Measurements from ENCODE around the gene NHEJ1. TPM values are rescaled to one million over a fixed set of nuclear protein-coding genes. Genes with fewer than 3 reads are reported as not detected.
A peak's percentile ranks its signal among the peaks of the same experiment; 100 is the strongest.

The NHEJ1 gene
- polyA plus RNA-seq, 1 experiment: 24.1 TPM

- POLR2A ChIA-PET: no interaction called here
- no peak for TF ChIP-seq CTCF (IDR thresholded peaks at IDR 0.05; ENCODE audit: insufficient read depth, low read depth, low read length)
- CTCF ChIA-PET: interaction anchor here (0.6 to 14.8 kb wide), 36 partner anchors 9 to 588 kb away, joined by 3 to 211 read pairs (median 4); partner anchors contain the start of genes ABCB6, DNAJB2, IHH and SLC23A3
These were observed 837 bp downstream of the NHEJ1 start for GRCh38 chr2:219159771-219160185.

GRCh38 chr2:219158586-219158985 is 2.0 kb downstream of the NHEJ1 start:
- ChIA-PET POLR2A (no interaction called here), CTCF (interaction anchor here (0.6 to 14.8 kb wide), 19 partner anchors 12 to 371 kb away, joined by 3 to 211 read pairs (median 5); partner anchors contain the start of genes IHH and SLC23A3)
- DNase-seq (ENCODE audit: low read depth): no peak
- Histone ChIP-seq H3K4me3 (ENCODE audit: low read depth, low read length) (no peak overlapping the region), H3K27me3 (ENCODE audit: control insufficient read depth, insufficient read depth, low read length) (no peaks in the 10 kb centered on the region), H3K36me3 (ENCODE audit: control insufficient read depth, insufficient read depth, low read length) (no peaks in the 10 kb centered on the region; the same call in 1 of the 2 replicates)
- no peak for TF ChIP-seq CTCF (IDR thresholded peaks at IDR 0.05; ENCODE audit: insufficient read depth, low read depth, low read length)

More at GRCh38 chr2:219159771-219160185, 837 bp downstream of the NHEJ1 start:
- Histone ChIP-seq H3K4me3 (ENCODE audit: low read depth, low read length) (peak overlapping the region; percentile 73), H3K36me3 (ENCODE audit: control insufficient read depth, insufficient read depth, low read length) (no peaks in the 10 kb centered on the region; the same call in 1 of the 2 replicates), H3K27me3 (ENCODE audit: control insufficient read depth, insufficient read depth, low read length) (no peaks in the 10 kb centered on the region)
- DNase-seq (ENCODE audit: low read depth): no peak

GRCh38 chr2:219158025-219158424 is 2.6 kb downstream of the NHEJ1 start:
- H3K36me3 ChIP-seq (ENCODE audit: control insufficient read depth, insufficient read depth, low read length): no peaks in the 10 kb centered on the region; the same call in 1 of the 2 replicates
- H3K27me3 ChIP-seq (ENCODE audit: control insufficient read depth, insufficient read depth, low read length): no peaks in the 10 kb centered on the region
- ChIA-PET CTCF (interaction anchor here (0.6 to 14.8 kb wide), 14 partner anchors 12 to 364 kb away, joined by 3 to 211 read pairs (median 10); partner anchors contain the start of genes IHH and SLC23A3), POLR2A (no interaction called here)
- TF ChIP-seq CTCF (IDR thresholded peaks at IDR 0.05; ENCODE audit: insufficient read depth, low read depth, low read length): no peak
- H3K4me3 ChIP-seq (ENCODE audit: low read depth, low read length): no peak overlapping the region
- DNase-seq (ENCODE audit: low read depth): no peak

- POLR2A ChIA-PET: no interaction called here
- CTCF ChIA-PET: interaction anchor here (0.7 to 14.8 kb wide), 12 partner anchors 11 to 177 kb away, joined by 3 to 211 read pairs (median 16); partner anchors contain the start of gene IHH
- Histone ChIP-seq H3K36me3 (ENCODE audit: control insufficient read depth, insufficient read depth, low read length) (no peaks in the 10 kb centered on the region; the same call in 1 of the 2 replicates), H3K4me3 (ENCODE audit: low read depth, low read length) (no peak overlapping the region), H3K27me3 (ENCODE audit: control insufficient read depth, insufficient read depth, low read length) (no peaks in the 10 kb centered on the region)
- no peak for TF ChIP-seq CTCF (IDR thresholded peaks at IDR 0.05; ENCODE audit: insufficient read depth, low read depth, low read length)
- DNase-seq (ENCODE audit: low read depth): no peak
These were observed 3.2 kb downstream of the NHEJ1 start for GRCh38 chr2:219157396-219157795.

GRCh38 chr2:219155054-219155644 is 5.5 kb downstream of the NHEJ1 start:
- no peaks in the 10 kb centered on the region for H3K27me3 ChIP-seq (ENCODE audit: control insufficient read depth, insufficient read depth, low read length)
- DNase-seq (ENCODE audit: low read depth): no peak
- H3K36me3 ChIP-seq (ENCODE audit: control insufficient read depth, insufficient read depth, low read length): no peaks in the 10 kb centered on the region
- ChIA-PET CTCF (interaction anchor here (0.6 to 14.8 kb wide), 25 partner anchors 9 to 303 kb away, joined by 3 to 211 read pairs (median 5); partner anchors contain the start of genes CFAP65 and IHH), POLR2A (no interaction called here)
- TF ChIP-seq CTCF (IDR thresholded peaks at IDR 0.05; ENCODE audit: insufficient read depth, low read depth, low read length): peak; percentile 48
- no peak overlapping the region for H3K4me3 ChIP-seq (ENCODE audit: low read depth, low read length)
